Hematopoietic multipotent progenitor cell treated with erythropoietin and hydrocortisone succinate and interleukin-3 and kit ligand, for 8 days (in vitro differentiated cells): ENCODE measurements around the gene TPK1.

ENCODE experiments used
- DNase-seq: peaks from one replicate; pipeline ENCODE4 v3.0.0-alpha.2; 2015

TPK1 gene

DNA sequence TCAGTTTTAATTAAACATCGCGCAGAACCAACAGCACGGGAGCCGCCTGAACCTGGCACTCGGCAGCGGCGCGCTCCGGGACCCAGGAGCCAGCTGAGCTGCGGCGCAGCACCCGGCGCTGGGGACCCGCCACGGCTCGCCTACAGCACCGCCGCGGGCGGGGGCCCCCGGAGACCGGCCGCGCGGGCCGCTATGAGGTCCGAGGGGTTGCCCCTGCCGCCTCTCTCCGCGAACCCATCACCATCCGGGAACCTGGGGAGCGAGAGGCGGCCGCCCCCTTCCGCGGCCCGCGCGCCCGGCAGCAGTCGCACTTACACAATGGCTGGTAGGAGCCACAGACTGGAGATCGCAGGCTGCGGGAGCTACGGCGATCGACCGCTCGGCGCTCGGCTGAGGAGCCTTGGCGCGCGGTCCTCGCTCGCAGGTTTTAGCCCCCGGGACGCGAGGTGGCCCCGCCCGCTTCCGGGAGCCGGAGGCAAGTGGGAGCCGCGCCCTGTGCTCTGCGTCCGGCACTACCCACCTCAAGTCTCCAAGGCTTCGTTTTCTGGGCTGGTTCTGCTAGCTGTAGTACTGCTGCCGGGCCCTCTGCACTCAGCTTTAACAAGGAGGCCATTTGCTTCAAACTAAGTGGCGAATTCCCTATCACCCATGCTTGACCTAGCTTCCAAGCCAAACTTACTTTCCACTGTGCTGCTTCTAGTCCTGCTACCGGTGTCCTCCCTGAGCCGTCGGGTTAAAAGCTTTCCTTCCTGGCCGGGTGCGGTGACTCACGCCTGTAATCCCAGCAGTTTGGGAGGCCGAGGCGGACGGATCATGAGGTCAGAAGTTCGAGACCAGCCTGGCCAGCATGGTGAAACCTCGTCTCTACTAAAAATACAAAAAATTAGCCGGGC, at the start of gene TPK1:
Gene TPK1, minus strand, starts transcription at position 402 of the 893 bp plus-strand sequence. CDS start 451 bp downstream, outside the sequence.
- peak; percentile 91 for DNase-seq

DNA sequence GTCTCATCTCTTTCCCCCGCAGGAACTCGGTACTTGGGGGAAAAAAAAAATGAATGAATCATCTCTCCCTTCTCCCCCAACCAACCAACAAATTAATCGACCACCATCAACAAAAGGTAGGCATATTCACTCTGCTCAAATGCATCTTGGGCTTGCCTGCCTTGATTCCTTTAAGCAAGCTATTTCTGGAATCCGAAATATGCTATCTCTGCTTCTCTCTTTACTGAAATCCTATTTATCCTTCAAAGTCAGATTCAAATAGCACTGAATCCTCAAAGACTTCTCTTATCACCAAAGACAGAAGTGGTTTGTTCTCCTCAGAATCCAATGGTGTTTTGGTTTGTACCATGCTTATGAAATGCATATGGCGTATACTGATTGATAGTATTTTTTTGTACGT, 49.6 kb upstream of the TPK1 start:
- DNase-seq = no peak

DNA sequence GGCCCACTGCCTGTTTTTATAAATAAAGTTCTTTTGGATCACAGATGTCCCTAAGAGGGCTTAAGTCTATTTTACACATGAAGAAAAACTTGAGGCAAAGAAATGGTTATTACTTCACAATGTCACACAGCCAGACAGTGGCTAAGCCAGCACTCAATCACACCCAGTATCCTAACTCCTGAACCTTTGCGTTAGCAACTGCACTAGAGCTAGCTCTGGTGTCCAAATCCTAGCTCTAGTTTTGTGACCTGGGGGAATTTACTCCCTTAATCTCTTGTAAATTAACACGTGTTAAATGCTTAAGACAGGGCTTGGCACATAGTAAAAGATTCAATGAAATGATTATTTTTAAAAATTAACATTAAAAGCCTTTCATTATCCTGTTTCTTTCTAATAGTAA, 49.0 kb upstream of the TPK1 start:
- no peak for DNase-seq

DNA sequence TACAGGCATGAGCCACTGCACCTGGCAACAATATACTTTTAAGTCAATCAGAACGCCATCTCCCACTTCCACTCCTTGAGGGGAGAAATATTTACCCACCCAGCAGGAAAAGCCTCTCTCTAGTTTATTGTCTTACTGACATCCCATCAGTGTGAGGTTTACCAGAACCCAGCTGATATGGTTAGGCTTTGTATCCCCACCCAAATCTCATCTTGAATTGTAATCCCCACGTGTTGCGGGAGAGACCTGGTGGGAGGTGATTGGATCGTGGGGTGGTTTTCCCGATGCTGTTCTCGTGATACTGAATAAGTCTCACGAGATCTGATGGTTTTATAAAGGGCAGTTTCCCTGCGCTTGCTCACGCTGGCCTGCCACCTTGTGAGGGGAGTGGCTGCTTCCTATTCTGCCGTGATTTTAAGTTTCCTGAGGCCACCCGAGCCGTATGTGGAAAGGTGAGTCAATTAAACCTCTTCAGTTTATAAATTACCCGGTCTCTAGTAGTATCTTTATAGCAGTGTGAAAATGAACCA, 37.5 kb upstream of the TPK1 start:
- no peak for DNase-seq

DNA sequence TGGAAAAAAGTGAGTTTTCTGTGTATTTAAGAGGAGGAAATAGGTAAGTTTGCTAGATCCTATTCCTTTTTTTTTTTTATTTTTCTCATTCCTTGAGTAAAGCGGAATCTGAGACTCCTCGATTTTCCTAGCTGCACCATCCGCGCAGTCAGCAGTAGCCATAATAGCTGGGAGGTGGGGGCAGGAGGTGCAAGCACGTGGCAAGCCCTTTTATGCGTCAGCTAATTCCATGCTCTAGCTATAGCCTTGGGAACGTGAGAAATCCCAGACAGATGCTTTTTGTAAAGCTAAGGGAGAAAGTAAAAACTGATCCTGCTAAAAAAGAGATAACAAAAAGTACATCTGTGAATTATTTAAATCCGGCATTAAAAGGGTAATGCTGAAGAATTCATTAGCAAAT, 33.2 kb upstream of the TPK1 start:
- DNase-seq = no peak

DNA sequence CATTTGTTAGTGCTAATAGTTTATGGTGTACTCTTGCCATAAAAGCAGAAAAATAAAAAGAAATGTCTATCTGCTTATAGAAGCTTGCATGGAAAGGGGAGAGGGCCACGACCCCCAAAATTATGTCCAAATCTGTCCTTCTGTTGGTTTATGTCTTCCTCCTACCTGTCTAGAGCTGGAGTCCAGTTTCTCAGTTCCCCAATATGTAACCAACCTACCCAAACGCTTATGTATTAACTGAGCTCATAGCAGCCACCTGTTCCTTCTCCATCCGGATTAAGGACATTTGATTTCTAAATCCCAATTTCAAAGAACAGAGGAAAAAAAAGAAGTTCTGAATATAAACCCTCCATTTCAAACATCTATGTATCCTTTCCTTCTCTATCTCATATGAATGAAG, 30.3 kb upstream of the TPK1 start:
- DNase-seq = no peak

DNA sequence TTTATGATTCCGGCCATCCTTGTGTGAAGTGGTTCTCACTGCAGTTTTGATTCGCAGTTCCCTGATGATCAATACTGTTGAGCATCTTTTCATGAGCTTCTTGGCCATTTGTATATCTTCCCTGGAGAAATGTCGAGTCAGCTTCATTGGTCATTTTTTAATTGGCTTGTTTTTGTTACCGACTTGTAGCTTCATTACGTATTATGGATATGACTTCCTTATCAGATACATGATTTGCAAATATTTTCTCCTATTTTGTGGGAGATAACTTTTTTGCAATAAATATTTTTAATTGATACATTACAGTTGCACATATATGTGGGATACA, 27.4 kb upstream of the TPK1 start:
- DNase-seq = no peak

DNA sequence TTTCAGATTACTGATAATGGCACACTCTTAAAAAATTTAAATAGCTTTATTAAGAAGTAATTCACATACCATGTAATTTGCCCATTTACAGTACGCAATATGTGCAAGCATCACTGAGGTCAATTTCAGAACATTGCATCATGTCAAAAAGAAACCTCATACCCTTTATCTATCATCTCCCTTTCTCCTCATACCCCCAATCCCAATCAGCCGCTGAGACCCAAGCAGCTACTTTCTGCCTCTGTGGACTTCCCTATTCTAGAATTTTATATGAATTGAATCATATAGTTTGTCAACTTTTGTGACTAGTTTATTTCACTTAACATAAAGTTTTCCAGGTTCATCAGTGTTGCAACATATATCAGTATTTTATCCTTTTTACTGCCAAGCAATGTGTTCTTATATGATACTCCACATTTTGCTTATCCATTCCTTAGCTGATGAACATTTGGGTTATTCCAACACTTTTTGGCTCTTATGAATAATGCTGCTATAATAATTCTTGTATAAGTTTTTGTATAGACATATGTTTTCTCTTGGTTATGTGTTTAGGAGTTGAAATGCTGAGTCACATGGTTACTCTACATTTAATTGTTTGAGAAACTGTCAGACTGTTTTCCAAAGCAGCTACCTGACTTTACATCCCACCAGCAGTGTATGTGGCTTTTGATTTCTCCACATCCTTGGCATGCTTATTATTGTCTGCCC, 26.9 kb upstream of the TPK1 start:
- DNase-seq = no peak

DNA sequence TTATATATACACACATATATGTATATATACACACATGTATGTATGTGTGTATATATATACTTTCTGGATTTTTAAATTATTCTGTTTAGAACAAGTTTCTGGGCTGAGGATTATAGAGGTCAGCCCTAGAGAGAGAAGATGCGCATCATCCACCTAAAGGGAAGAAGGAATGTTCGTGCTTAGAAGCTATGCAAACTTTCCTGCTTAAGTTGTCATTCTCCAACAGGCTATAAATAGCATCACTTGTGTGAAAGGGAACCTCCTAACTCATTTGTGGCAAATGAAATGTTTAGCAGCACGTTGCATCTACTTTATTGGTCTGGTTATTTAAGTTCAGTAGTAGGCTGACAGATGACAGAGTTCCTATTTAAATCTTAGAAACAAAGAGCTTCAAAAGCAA, 23.9 kb upstream of the TPK1 start:
- no peak for DNase-seq

DNA sequence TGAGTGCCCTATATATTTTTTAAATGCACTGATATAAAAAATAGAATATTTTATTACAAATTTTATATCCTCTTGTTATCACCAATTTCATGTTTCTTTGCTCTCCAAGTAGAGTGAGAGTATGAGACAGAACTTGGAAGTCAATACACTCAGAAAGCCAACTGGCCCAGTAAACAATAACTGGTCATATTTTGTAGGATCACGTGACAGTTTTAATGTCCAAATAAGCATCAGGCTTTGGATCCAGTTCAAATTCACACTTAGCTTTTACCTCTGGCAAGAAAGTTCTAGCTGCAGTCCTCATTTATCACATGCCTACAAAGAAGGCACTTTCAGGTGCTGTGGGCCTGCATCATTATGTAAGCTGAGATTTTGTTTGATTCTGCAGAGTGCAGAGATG, 21.6 kb upstream of the TPK1 start:
- no peak for DNase-seq

DNA sequence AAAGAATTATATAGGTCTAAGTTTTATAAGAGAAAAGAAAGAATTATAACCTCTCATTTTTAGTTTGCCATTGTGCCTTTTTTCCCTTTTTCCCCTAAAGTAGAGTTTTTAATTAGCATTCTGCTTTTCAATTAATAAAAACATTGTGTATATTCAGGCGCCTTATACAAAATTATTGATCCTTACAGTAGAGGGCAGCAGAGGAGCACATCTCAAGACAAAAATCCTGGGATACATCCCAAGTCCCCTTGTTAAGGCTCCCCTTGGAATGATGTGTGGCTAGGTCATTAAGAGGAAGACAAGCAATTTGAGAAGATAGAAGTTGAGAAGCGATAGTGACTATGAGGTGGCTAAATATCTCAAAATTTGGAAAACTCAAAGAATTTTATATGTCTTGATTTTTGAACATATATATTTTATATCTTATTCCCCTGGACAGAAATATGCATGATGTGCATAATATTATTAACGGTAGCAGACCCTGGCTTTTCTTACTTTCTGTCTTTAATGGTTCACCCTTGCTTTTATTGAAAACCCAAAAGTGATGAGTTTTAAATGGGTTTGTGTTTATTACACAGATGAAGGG, 19.1 kb upstream of the TPK1 start:
- peak; percentile 19 for DNase-seq

DNA sequence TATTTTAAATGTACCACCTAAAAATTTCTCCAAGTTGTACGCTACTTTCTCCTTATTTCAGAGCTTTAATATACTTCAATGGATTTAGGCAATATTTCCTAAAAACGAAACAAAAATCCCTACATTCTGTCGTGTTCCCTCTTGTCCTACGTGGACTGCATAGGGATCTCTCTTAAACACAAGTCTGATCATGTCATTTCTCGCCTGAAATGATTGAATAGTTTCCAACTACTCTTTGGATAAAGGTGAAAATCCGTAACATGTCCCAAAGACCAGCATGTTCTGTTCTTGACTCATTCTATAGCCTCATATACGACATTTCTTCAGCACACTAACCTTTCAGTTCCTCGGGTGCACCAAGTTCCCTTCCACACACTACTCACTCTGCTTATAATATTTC, 17.7 kb upstream of the TPK1 start:
- no peak for DNase-seq

DNA sequence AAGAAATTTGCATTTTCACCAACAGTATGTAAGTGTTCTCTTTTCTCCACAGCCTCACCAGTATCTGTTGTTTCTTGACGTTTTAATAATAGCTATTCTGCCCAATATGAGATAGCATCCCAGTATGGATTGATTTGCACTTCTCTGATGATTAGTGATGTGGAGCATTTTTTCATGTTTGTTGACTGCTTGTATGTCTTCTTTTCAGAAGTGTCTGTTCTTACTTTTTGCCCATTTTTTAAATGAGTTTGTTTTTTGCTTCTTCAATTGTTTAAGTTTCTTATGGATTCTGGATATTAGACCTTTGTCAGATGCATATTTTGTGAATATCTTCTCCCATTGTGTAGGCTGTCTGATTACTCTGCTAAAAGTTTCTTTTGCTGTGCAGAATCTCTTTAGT, 12.2 kb upstream of the TPK1 start:
- no peak for DNase-seq

DNA sequence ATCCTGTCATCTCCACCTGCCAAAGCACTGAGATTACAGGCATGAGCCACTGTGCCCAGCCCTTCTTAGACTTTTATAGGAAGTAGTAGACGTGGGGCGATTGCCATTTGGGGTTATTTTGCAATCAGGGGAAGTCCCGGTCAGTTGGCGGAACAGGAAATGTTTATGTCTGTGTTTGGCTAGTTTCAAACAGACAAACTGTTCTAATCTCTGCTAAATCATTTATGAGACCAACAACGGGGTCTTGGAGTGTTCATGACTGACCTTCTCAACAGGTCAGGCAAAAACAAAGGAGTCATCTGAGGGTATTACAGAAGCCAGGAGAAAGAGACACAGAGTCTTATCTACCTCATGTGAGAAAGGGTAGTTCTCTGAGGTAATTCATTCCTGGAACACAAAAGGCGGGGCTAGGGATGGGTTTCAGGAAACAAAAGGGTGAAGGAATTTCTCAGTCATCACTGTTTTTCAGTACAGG, 6.6 kb upstream of the TPK1 start:
- DNase-seq = no peak

DNA sequence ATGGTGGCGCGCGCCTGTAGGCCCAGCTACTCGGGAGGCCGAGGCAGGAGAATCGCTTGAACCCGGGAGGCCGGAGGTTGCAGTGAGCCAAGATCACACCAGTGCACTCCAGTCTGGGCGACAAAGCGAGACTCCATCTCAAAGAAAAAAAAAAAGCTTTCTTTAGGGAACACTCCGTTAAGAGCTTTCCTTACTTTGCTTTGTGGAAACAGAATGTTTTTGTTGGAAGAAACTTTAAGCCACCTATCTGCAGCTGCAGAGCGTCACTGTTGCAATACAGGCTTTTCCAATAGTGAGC, 641 bp upstream of the TPK1 start:
- DNase-seq = no peak

DNA sequence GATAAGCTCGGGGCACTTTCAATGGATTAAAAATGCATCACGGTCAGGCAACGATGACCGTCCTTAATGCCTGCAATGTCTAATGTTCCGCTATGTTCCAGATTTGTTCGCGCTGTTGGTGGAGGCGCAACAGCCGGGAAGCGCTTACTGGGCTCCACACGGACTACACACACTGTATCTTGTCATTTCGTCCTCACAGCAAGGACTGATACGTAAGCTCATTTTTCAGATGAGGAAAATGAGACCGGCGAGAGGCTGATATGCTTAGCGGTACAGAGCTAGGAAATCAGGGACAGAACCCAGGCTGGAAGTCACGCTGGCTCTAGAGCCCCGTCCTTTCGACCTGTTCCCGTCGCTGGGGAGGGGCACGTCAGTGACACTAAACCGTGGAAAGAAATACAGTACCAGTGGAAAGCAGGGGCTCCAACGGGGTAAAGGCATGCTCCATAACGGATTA, 670 bp downstream of the TPK1 start:
- DNase-seq = peak; percentile 60

DNA sequence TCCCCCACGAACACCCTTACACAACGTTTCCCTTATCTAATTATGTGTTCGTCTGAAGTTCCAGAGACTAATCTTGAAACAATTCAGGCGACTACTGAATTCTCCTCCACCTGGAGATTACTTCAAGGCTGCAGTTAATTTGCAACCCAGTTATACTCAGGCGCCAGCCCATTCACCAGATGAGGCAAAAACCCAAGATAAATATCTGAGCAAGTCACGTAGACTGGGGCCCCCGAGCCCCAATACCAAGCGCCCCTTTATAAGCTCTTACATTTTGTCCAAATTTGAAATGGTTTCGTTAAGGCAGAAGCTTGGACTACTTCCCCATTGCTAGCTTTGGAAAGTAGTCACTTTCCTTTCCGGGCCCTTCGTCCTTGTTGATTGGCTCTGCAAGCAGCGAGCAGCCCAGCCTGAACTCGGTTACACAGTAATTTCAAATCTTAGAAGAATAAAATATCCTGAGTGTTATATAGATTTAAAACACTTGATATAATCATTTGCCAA, 1.2 kb downstream of the TPK1 start:
- peak; percentile 51 for DNase-seq

DNA sequence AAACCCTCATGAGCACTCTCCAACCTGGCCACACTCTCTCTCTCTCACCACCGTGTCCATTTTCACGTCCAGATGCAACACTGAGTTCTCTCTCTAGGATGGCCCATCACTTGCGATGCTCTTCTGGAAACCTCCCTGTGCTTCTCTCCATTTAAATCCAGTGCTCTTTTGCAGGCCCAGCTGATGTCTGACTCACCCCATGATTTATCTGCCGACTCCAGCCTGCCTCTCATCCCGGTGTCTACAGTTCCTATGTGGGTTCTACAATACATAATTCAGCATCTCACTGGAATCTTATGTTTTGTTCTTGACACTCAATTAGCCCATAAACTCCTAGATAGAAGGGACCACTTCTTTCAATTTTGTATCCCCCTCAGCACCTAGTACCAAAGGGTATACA, 5.0 kb downstream of the TPK1 start:
- DNase-seq = no peak

DNA sequence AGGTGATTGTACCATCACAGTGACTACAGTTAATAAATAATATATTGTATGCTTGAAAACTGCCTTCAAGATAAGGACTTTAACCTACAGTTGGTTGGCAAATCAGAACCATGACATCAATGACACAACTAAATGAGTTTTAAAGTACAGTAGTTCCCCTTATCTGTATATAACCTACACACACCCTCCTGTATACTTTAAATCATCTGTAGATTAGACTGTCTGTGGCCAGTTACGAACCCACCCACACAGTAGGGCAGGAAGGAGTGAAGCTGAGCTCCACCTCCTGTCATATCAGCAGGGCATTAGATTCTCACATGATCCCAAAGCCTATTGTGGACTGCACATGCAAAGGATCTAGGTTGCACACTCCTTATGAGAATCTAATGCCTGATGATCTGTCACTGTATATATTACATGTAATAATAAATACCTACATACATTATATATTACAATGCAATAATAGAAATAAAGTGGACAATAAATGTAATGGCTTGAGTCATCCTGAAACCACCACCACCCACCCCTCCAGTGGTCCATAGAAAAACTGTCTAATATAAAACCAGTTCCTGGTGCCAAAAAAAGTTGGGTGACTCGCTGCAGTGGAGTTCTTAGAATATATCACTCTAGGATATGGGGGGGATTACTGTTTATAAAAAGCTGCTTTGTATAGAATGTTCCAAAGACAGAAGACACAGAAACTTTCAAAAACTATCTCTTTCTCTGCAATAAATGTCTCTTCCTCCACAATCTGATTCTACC, 5.6 kb downstream of the TPK1 start:
- peak; percentile 72 for DNase-seq

DNA sequence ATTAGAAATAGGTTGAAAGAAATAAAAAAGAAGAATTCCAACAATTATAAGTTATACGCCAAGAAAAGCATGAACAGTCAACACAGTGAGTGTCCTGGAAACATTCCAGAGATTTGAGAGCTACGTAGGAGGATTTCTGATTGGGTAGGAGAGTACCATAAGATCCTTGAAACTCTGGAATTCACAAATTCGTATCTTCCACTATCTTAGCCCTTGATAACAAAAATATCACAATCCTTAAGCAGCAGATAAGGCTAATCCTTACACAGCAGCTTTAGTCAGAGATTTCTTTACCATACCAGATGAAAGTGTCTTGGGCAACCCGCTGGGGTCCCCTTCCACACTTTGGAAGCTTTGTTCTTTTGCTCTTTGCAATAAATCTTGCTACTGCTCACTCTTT, 8.2 kb downstream of the TPK1 start:
- no peak for DNase-seq

DNA sequence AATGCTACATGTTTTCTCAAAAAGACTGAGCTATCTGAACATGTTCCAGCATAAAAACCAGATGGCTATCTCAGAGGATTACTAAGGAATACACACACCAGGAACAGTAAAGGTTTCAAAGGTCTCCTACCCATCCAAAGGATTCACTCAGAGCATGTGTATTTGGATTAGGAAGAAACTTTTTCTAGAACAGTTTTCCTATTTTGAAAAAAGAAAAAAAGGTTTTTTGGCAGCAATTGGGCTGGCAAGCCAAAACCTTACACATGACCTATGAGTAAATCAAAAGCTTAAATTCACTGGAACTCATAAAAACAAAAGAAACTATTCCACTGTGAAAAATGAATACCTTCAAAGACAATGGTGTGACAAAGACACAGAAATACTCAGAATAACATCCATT, 9.6 kb downstream of the TPK1 start:
- no peak for DNase-seq

DNA sequence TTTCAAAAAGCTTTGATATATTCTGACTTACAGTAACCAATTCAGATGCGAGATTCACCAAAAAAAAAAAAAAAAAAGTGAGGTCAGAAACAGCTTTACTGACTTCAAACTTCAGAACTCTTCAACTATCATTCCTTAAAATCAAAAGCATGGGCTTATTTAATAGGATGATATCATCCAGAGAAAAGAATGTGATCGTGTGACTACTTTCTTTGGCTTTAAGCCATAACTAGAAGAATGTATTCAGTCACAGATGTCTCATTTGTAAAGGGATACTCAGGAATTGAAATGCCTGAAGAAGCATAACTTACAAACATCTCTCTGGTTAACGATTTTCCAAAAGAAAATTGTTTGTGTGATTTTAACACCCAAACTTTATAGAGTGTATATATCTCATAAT, 11.5 kb downstream of the TPK1 start:
- DNase-seq = no peak

DNA sequence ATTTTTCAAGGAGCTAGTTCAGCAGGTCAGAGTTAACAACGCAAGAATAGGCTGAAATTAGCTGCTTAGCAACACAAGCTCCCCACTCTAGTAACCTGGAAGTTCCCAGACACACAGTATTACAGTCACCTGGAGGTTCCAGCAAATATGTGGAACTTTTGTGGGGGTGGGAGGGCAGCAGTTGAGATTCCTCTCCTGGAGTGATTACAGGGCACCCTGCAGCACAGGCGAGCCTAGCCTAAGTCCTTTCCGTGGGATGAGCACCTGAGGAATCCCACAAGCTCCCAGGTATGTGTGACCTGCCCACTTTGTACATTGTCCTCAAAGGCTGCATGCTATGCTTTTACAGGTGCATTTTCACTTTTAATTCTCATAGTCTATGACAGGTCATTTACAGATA, 13.6 kb downstream of the TPK1 start:
- no peak for DNase-seq
